GM10248 (cell line): ENCODE data around the gene SDCBP2.

ENCODE experiments used
- CTCF ChIA-PET: fragments of 300-600 bp; sonication (Branson Sonifier 250); formaldehyde crosslinking; extraction: SDS; loops from one replicate; lab custom pipeline; 2021; ENCODE audit warnings: antibody characterized with exemption; lab: Yijun Ruan, JAX
- POLR2A ChIA-PET: fragments of 350-650 bp; sonication (Branson Sonifier 250); formaldehyde crosslinking; extraction: SDS; loops from one replicate; lab custom pipeline; 2020; ENCODE audit warnings: antibody characterized with exemption; lab: Yijun Ruan, JAX
- DNase-seq: peaks from one replicate; pipeline ENCODE4 v3.0.0; 2012; ENCODE audit errors: extremely low spot score
- CTCF ChIP-seq: IDR thresholded peaks from 2 replicates; pipeline ENCODE4 v1.5.1; 2012; ENCODE audit warnings: mild to moderate bottlenecking, low read depth; ENCODE audit errors: extremely low read depth, missing control alignments, control extremely low read depth

SDCBP2 gene

GRCh38 chr20:1371202-1371782 is 42.4 kb upstream of the SDCBP2 start:
- POLR2A ChIA-PET: no interaction called here
- CTCF ChIA-PET: interaction anchor here (0.7 to 2.1 kb wide), 2 partner anchors 10 to 95 kb away, joined by 3 to 6 read pairs; partner anchors contain the start of gene NSFL1C
- no peak for DNase-seq
- no peak for TF ChIP-seq CTCF

GRCh38 chr20:1370548-1371110 is 41.7 kb upstream of the SDCBP2 start:
- CTCF ChIA-PET: interaction anchor here (2.1 kb wide), 1 partner anchor 96 kb away, joined by 6 read pairs; the partner anchor contains the start of gene NSFL1C
- no peak for TF ChIP-seq CTCF
- POLR2A ChIA-PET: no interaction called here
- no peak for DNase-seq

GRCh38 chr20:1369970-1370369 is 41.0 kb upstream of the SDCBP2 start:
- TF ChIP-seq CTCF: no peak
- CTCF ChIA-PET: no interaction called here

GRCh38 chr20:1368448-1369199 is 39.7 kb upstream of the SDCBP2 start:
- CTCF ChIA-PET: interaction anchor here (1.2 kb wide), 1 partner anchor 9 kb away, joined by 3 read pairs; no protein-coding TSS in a partner anchor
- POLR2A ChIA-PET: no interaction called here

More at GRCh38 chr20:1369970-1370369, 41.0 kb upstream of the SDCBP2 start:
- DNase-seq: no peak
- POLR2A ChIA-PET: no interaction called here

GRCh38 chr20:1367479-1367878 is 38.5 kb upstream of the SDCBP2 start:
- ChIA-PET CTCF (no interaction called here), POLR2A (no interaction called here)
- DNase-seq: no peak
- no peak for TF ChIP-seq CTCF

More at GRCh38 chr20:1368448-1369199, 39.7 kb upstream of the SDCBP2 start:
- no peak for DNase-seq
- no peak for TF ChIP-seq CTCF

GRCh38 chr20:1364106-1364505 is 35.2 kb upstream of the SDCBP2 start:
- DNase-seq: no peak
- TF ChIP-seq CTCF: no peak
- ChIA-PET POLR2A (no interaction called here), CTCF (interaction anchor here (1.2 kb wide), 1 partner anchor 8 kb away, joined by 3 read pairs; no protein-coding TSS in a partner anchor)
